K562 (cell line): ENCODE measurements around the gene PRXL2B. TPM values are rescaled to one million over a fixed set of nuclear protein-coding genes. Genes with fewer than 3 reads are reported as not detected.

Experiments used
- L3MBTL2 ChIP-seq: fragments of 450-650 bp; IDR thresholded peaks from 2 replicates; pipeline ENCODE4 v1.6.1; 2016; ENCODE audit warnings: mild to moderate bottlenecking, moderate library complexity
- MGA ChIP-seq: fragments of 450-650 bp; IDR thresholded peaks from 2 replicates; pipeline ENCODE4 v1.6.1; 2016; ENCODE audit warnings: mild to moderate bottlenecking, moderate library complexity
- MYBL2 ChIP-seq, 2 experiments: fragments of 450-650 bp in 1 of 2; sonication (generic) in 1 of 2; formaldehyde crosslinking in 1 of 2; IDR thresholded peaks; 2 replicates each; pipeline versions ENCODE4 v1.6.1 to v1.8.1; 2017 to 2022; ENCODE audit warnings: borderline replicate concordance in 1 of 2, inconsistent platforms in 1 of 2, low read depth in 1 of 2, mild to moderate bottlenecking in 1 of 2, missing genetic modification reagents in 1 of 2, moderate library complexity in 1 of 2
- ZNF318 ChIP-seq, 2 experiments: fragments of 450-650 bp; IDR thresholded peaks; 2 replicates each; pipeline ENCODE4 v1.6.1; 2016; ENCODE audit warnings: mild to moderate bottlenecking in 2 of 2, borderline replicate concordance in 1 of 2, low read depth in 1 of 2, moderate library complexity in 1 of 2
- ZNF589 ChIP-seq: fragments of 200-800 bp; sonication (Bioruptor generic); IDR thresholded peaks from 2 replicates; pipeline ENCODE4 v1.6.1; 2016; ENCODE audit warnings: low read depth, missing genetic modification characterization, missing compliant biosample characterization
- ZNF766 ChIP-seq: fragments of 200-800 bp; sonication (Bioruptor generic); conservative IDR thresholded peaks from 2 replicates; pipeline ENCODE4 v1.6.1; 2016; ENCODE audit warnings: missing genetic modification characterization, missing compliant biosample characterization
- polyA plus RNA-seq, 8 experiments: library from polyadenylated mRNA; depleted of rRNA in 4 of 8; stranded (reverse) in 5 of 8; unstranded in 3 of 8; fragments of >200 nt; fragmentation: Nextera tagmentation in 2 of 8; fragmentation: Illumina TruSeq in 1 of 8; extraction: Ambion mirVana in 2 of 8; extraction: Trizol in 1 of 8; gene quantifications; 2 replicates each; pipeline versions ENCODE4 v1.2.1 to v1.2.3, GENCODE V29; 2011 to 2014; ENCODE audit warnings: inconsistent platforms in 1 of 8, missing spikeins in 1 of 8
- total RNA-seq, 7 experiments: library from RNA; depleted of rRNA in 6 of 7; stranded (reverse); fragments of >200 nt in 6 of 7; fragmentation: Illumina TruSeq in 2 of 7; extraction: Trizol in 2 of 7; gene quantifications; 2 replicates each; pipeline versions ENCODE4 v1.2.1 to v1.2.3, GENCODE V29; 2011 to 2021; ENCODE audit warnings: low replicate concordance in 1 of 7

Gene PRXL2B
- total and polyA plus RNA-seq, 9 of the 15 experiments (the other 6 are each of a cell fraction or from before 2014, with no cell fraction given) = 0.99 to 25.3 (median 11.8) TPM

DNA sequence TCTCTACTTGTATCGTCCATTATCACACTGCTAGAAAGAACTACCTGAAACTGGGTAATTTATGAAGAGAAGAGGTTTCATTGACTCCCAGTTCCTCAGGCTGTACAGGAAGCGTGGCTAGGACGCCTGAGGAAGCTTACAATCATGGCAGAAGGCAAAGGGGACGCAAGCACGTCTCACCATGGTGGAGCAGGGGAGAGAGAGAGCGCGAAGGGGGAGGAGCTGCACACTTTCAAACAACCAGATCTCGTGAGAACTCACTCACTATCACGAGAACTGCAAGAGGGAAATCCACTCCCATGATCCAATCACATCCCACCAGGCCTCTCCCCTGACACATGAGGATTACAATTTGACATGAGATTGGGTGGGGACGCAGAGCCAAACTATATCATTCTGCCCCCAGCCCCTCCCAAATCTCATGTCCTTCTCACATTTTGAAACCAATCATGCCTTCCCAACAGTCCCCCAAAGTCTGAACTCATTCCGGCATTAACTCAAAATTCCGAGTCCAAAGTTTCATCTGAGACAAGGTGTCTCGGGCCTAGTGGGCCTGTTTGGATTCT is 38.2 kb downstream of the PRXL2B start (continued):
- TF ChIP-seq MGA = peak; percentile 84
- TF ChIP-seq L3MBTL2 = peak; percentile 88
- no peak for TF ChIP-seq ZNF318 (IDR thresholded peaks at IDR 0.05; ENCODE audit: borderline replicate concordance in 1 of 2, low read depth in 1 of 2)
- TF ChIP-seq ZNF589 (CRISPR knock-in tag) = no peak
- peak; percentile 55; the same call in 1 of the 2 replicates for TF ChIP-seq MYBL2 (IDR thresholded peaks at IDR 0.05; ENCODE audit: low read depth)
- TF ChIP-seq MYBL2 (CRISPR knock-in tag; IDR thresholded peaks at IDR 0.05; ENCODE audit: borderline replicate concordance) = no peak
- TF ChIP-seq ZNF766 (CRISPR knock-in tag) = 0 out of 2 replicates have a peak, but pooled peaks have one; percentile 58
